CD1c-positive myeloid dendritic cell (primary cell): ENCODE measurements around the gene SLC15A5.

ENCODE experiments used
- DNase-seq: peaks from one replicate; pipeline ENCODE4 v3.0.0-alpha.2; 2016; ENCODE audit errors: extremely low spot score

SLC15A5 gene

GRCh38 chr12:16260206-16260605 lies 17.3 kb downstream of the SLC15A5 start:
- no peak for DNase-seq

GRCh38 chr12:16258963-16259362 lies 18.5 kb downstream of the SLC15A5 start:
- DNase-seq: no peak

GRCh38 chr12:16246264-16246663 lies 31.2 kb downstream of the SLC15A5 start:
- DNase-seq: no peak

GRCh38 chr12:16245209-16245608 lies 32.3 kb downstream of the SLC15A5 start:
- no peak for DNase-seq

- DNase-seq: no peak
These were observed 33.7 kb downstream of the SLC15A5 start for GRCh38 chr12:16243487-16244412.

- DNase-seq: no peak
These were observed 36.1 kb downstream of the SLC15A5 start for GRCh38 chr12:16241346-16241745.

GRCh38 chr12:16238661-16239060 lies 38.8 kb downstream of the SLC15A5 start:
- DNase-seq: no peak

- DNase-seq: no peak
These were observed 47.8 kb downstream of the SLC15A5 start for GRCh38 chr12:16229676-16230075.

- no peak for DNase-seq
These were observed 49.4 kb downstream of the SLC15A5 start for GRCh38 chr12:16228067-16228466.

GRCh38 chr12:16225692-16226091 lies 51.8 kb downstream of the SLC15A5 start:
- DNase-seq: no peak

- no peak for DNase-seq
These were observed 53.3 kb downstream of the SLC15A5 start for GRCh38 chr12:16224196-16224595.

- DNase-seq: no peak
These were observed 55.7 kb downstream of the SLC15A5 start for GRCh38 chr12:16221776-16222175.

GRCh38 chr12:16220120-16220519 lies 57.4 kb downstream of the SLC15A5 start:
- DNase-seq: no peak

- DNase-seq: no peak
These were observed 58.3 kb downstream of the SLC15A5 start for GRCh38 chr12:16218934-16219751.

GRCh38 chr12:16218234-16218633 lies 59.3 kb downstream of the SLC15A5 start:
- DNase-seq: no peak

- no peak for DNase-seq
These were observed 65.8 kb downstream of the SLC15A5 start for GRCh38 chr12:16211731-16212130.

- DNase-seq: no peak
These were observed 78.6 kb downstream of the SLC15A5 start for GRCh38 chr12:16198884-16199283.

- DNase-seq: no peak
These were observed 79.9 kb downstream of the SLC15A5 start for GRCh38 chr12:16197600-16197999.

GRCh38 chr12:16189849-16190248 lies 87.6 kb downstream of the SLC15A5 start:
- peak; percentile 25 for DNase-seq

- DNase-seq: no peak
These were observed 89.8 kb downstream of the SLC15A5 start for GRCh38 chr12:16187660-16188059.

GRCh38 chr12:16184681-16185080 lies 92.8 kb downstream of the SLC15A5 start:
- DNase-seq: no peak

- no peak for DNase-seq
These were observed 93.9 kb downstream of the SLC15A5 start for GRCh38 chr12:16183541-16183940.

GRCh38 chr12:16175840-16176239 lies 101.6 kb downstream of the SLC15A5 start:
- no peak for DNase-seq
